ENCODE measurements around the gene KLHL17. TPM values are rescaled to one million over a fixed set of nuclear protein-coding genes. Genes with fewer than 3 reads are reported as not detected.

KLHL17 gene
- total and polyA plus RNA-seq, 10 of the 15 experiments (the other 5 are each of a cell fraction or from before 2014, with no cell fraction given): 0.03 to 30.6 (median 5.3) TPM

DNA sequence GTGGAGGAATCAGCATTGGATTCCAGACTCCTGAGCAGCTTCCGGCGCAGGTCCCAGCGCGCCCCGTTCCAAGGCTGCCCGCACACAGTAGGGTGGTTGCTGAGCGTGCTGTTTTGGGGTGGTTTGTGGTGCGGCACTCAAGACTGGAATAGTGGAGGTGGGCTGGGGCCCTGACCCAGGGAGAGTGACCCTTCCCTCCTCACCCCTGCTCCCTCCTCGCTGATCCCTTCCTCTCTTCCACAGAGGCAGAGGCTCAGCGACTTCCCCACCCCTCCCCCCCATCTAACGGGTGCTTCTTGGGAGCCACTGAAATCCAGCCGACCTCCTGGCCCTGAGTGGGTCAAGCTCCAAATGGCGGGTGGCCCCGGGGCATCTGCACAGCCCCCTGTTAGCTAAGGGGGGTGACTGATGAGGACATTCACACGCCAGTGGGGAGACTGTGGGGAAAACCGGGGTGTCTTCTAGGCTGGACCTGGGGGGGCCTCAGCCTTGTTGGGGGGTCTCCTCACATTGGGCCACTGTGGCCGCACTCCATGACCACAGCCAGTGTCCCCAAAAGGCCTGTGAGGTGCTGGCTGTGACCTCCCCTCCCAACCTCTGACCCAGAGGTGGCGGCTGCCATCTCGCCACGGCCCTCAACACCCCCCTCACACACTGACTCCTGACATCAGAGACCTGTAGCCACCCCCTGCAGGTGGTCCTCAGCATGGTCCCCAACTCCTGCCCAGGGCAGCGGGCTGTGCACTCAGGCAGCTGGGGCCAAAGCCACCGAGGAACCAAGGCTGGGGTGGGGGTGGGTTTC is 43.4 kb downstream of the KLHL17 start:
- SMC1A ChIA-PET (ENCODE audit: uncharacterized antibody, unreplicated experiment): no interaction called here

More for the DNA sequence above, 43.4 kb downstream of the KLHL17 start:
- in situ Hi-C loops (cut with MboI) (no loop called here), intact Hi-C loops (cut with micrococcal nuclease; ENCODE audit: unreplicated experiment) (no loop called here)
- no peak for FAIRE-seq
- no peak overlapping the region for H3K27ac ChIP-seq (ENCODE audit: control insufficient read depth, insufficient read depth)
- H3K36me3 ChIP-seq (ENCODE audit: control insufficient read depth in 2 of 2, insufficient read depth in 2 of 2, low read length in 1 of 2): no peaks in the 10 kb centered on the region
- no peaks in the 10 kb centered on the region for H4K20me1 ChIP-seq (ENCODE audit: control insufficient read depth, insufficient read depth)
- no peak overlapping the region for H3K9ac ChIP-seq (ENCODE audit: control insufficient read depth, insufficient read depth, low read length)
- no peak for DNase-seq (ENCODE audit: low read depth, low spot score)
- ATAC-seq: no peak
- no peak overlapping the region for H2AFZ ChIP-seq (ENCODE audit: control insufficient read depth, low read depth, low read length)
- no peak overlapping the region for H3K4me2 ChIP-seq (ENCODE audit: control insufficient read depth, insufficient read depth)
- peaks cover 26% of the 10 kb centered on the region for H3K4me1 ChIP-seq (ENCODE audit: control insufficient read depth, insufficient read depth, low read length)
- peaks cover 0 to 14% of the 10 kb centered on the region in 2 experiments; a peak in 2 of 4 replicates for H3K27me3 ChIP-seq (replicated peaks in 1 of 2; ENCODE audit: control insufficient read depth in 2 of 2, insufficient read depth in 2 of 2, low read length in 1 of 2)
- H3K79me2 ChIP-seq (ENCODE audit: control insufficient read depth, insufficient read depth, low read length): no peaks in the 10 kb centered on the region
- WGBS (ENCODE audit: insufficient coverage, insufficient replicate concordance, low lambda C conversion rate, missing lambda C conversion rate): 62% methylated on average over 21 of the region's 22 CpGs
- TF ChIP-seq EZH2 (IDR thresholded peaks at IDR 0.05; ENCODE audit: borderline replicate concordance, control insufficient read depth, low read depth, low read length) (no peak), TBL1XR1 (IDR thresholded peaks at IDR 0.05; ENCODE audit: low read depth, low read length) (no peak), ZNF384 (IDR thresholded peaks at IDR 0.05; ENCODE audit: borderline replicate concordance, low read depth, low read length) (no peak), CHD1 (IDR thresholded peaks at IDR 0.05; ENCODE audit: low read depth, low read length) (no peak), CHD2 (IDR thresholded peaks at IDR 0.05; ENCODE audit: borderline replicate concordance, low read depth, low read length) (no peak), KLF5 (IDR thresholded peaks at IDR 0.05; ENCODE audit: partially characterized antibody) (no peak), YY1 (IDR thresholded peaks at IDR 0.05; ENCODE audit: low read depth, low read length) (no peak), MEF2B (IDR thresholded peaks at IDR 0.05; ENCODE audit: partially characterized antibody, poor library complexity, severe bottlenecking) (no peak), RBBP5 (conservative IDR thresholded peaks at IDR 0.05) (no peak), SMARCA5 (IDR thresholded peaks at IDR 0.05) (no peak), MTA3 (IDR thresholded peaks at IDR 0.05; ENCODE audit: borderline replicate concordance, low read length) (no peak)
- TF ChIP-seq, protein P1, sequence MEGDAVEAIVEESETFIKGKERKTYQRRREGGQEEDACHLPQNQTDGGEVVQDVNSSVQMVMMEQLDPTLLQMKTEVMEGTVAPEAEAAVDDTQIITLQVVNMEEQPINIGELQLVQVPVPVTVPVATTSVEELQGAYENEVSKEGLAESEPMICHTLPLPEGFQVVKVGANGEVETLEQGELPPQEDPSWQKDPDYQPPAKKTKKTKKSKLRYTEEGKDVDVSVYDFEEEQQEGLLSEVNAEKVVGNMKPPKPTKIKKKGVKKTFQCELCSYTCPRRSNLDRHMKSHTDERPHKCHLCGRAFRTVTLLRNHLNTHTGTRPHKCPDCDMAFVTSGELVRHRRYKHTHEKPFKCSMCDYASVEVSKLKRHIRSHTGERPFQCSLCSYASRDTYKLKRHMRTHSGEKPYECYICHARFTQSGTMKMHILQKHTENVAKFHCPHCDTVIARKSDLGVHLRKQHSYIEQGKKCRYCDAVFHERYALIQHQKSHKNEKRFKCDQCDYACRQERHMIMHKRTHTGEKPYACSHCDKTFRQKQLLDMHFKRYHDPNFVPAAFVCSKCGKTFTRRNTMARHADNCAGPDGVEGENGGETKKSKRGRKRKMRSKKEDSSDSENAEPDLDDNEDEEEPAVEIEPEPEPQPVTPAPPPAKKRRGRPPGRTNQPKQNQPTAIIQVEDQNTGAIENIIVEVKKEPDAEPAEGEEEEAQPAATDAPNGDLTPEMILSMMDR (IDR thresholded peaks at IDR 0.05 in 2 of 3, conservative IDR thresholded peaks at IDR 0.05 in 1 of 3; ENCODE audit: control insufficient read depth in 2 of 3, extremely low read depth in 1 of 3, insufficient read depth in 1 of 3, low read depth in 3 of 3, low read length in 3 of 3): no peak
- TF ChIP-seq, protein P2, sequence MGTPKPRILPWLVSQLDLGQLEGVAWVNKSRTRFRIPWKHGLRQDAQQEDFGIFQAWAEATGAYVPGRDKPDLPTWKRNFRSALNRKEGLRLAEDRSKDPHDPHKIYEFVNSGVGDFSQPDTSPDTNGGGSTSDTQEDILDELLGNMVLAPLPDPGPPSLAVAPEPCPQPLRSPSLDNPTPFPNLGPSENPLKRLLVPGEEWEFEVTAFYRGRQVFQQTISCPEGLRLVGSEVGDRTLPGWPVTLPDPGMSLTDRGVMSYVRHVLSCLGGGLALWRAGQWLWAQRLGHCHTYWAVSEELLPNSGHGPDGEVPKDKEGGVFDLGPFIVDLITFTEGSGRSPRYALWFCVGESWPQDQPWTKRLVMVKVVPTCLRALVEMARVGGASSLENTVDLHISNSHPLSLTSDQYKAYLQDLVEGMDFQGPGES (IDR thresholded peaks at IDR 0.05): no peak
- TF ChIP-seq, protein P3, sequence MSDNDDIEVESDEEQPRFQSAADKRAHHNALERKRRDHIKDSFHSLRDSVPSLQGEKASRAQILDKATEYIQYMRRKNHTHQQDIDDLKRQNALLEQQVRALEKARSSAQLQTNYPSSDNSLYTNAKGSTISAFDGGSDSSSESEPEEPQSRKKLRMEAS (IDR thresholded peaks at IDR 0.05; ENCODE audit: low read depth, low read length): no peak
- RAD21 ChIA-PET (ENCODE audit: unreplicated experiment): interaction anchor here (1.4 kb wide), 1 partner anchor 12 kb away, joined by 6 read pairs; no protein-coding TSS in a partner anchor
- no peak overlapping the region for H3K4me3 ChIP-seq
- no peaks in the 10 kb centered on the region for H3K9me3 ChIP-seq (replicated peaks; ENCODE audit: control insufficient read depth, insufficient read depth, low read length)
- BruUV-seq (replicated peaks): no TSS peak
- CTCF ChIA-PET: interaction anchor here (0.9 to 5.6 kb wide), 4 partner anchors 10 to 98 kb away, joined by 3 to 56 read pairs (median 20); partner anchors contain the start of genes ISG15 and PERM1
- POLR2A ChIA-PET: interaction anchor here (0.6 to 5.4 kb wide), 5 partner anchors 10 to 98 kb away, joined by 3 to 22 read pairs (median 6); partner anchors contain the start of genes AGRN and ISG15
